ENCODE data around the gene SLC25A13. TPM values are rescaled to one million over a fixed set of nuclear protein-coding genes. Genes with fewer than 3 reads are reported as not detected.

Gene SLC25A13
- total RNA-seq, 1 experiment from 2014 or later: 102 TPM

DNA sequence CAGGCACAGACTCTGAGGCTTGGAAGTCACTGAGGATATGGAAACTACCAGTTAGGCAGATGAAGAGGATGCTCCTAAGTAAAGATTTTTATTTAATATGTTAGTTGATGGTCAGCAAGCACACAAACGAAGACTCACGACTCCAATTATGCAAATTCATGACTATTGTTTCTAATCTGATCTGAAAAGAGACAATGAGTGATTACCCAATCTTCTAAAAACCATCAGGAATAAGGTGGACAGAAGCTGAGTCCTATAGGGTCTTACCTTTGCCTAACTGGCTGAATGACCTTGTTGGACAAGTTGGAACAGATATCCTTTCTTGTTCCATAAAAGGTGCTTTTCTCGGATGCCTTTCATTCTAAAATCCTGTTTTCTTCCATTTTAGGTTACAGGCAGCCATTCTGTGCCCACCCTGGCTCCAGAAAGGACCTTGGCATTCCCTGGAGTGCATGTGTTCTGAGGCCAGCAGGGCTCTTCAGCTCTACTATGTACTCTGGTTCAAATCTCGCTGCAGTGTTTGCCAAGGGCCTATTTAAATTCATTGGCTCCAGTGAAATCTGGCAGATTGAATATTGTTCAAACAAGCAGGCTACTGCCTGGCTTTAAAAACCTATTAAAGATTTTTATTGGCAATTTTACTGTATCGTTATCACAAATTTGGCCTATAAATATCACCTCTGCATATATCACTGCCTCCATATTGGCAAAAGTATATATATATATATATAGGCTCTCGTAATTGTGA lies 77.5 kb downstream of the SLC25A13 start:
- ChIA-PET POLR2A (no interaction called here), CTCF (no interaction called here)
- Histone ChIP-seq H3K9me3 (no peaks in the 10 kb centered on the region), H3K4me1 (no peaks in the 10 kb centered on the region; the same call in 1 of the 2 replicates), H3K27me3 (replicated peaks; ENCODE audit: control insufficient read depth, insufficient read depth, low read length) (no peaks in the 10 kb centered on the region), H3K36me3 (ENCODE audit: control insufficient read depth, insufficient read depth, low read length) (no peaks in the 10 kb centered on the region), H3K4me3 (ENCODE audit: low read depth, low read length) (no peak overlapping the region)
- Mint-ChIP-seq H3K36me3 (ENCODE audit: insufficient read depth, unreplicated experiment) (peaks cover 6% of the 10 kb centered on the region), H3K4me1 (ENCODE audit: low read depth, unreplicated experiment) (no peaks in the 10 kb centered on the region), H3K4me3 (ENCODE audit: unreplicated experiment) (no peak overlapping the region), H3K27me3 (ENCODE audit: insufficient read depth, unreplicated experiment) (no peaks in the 10 kb centered on the region), H3K9me3 (ENCODE audit: unreplicated experiment) (no peaks in the 10 kb centered on the region), H3K27ac (ENCODE audit: unreplicated experiment) (no peak overlapping the region)
- no TSS peak for BruUV-seq (replicated peaks)
- no peak for DNase-seq
- TF ChIP-seq, protein P1, sequence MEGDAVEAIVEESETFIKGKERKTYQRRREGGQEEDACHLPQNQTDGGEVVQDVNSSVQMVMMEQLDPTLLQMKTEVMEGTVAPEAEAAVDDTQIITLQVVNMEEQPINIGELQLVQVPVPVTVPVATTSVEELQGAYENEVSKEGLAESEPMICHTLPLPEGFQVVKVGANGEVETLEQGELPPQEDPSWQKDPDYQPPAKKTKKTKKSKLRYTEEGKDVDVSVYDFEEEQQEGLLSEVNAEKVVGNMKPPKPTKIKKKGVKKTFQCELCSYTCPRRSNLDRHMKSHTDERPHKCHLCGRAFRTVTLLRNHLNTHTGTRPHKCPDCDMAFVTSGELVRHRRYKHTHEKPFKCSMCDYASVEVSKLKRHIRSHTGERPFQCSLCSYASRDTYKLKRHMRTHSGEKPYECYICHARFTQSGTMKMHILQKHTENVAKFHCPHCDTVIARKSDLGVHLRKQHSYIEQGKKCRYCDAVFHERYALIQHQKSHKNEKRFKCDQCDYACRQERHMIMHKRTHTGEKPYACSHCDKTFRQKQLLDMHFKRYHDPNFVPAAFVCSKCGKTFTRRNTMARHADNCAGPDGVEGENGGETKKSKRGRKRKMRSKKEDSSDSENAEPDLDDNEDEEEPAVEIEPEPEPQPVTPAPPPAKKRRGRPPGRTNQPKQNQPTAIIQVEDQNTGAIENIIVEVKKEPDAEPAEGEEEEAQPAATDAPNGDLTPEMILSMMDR (IDR thresholded peaks at IDR 0.05; ENCODE audit: insufficient read depth in 1 of 2, low read depth in 1 of 2, low read length in 1 of 2, severe bottlenecking in 1 of 2, unreplicated experiment in 1 of 2): no peak
- intact Hi-C loops (cut with micrococcal nuclease; ENCODE audit: unreplicated experiment): no loop called here

- intact Hi-C loops (cut with micrococcal nuclease; ENCODE audit: unreplicated experiment): no loop called here
- no TSS peak for BruUV-seq (replicated peaks)
- TF ChIP-seq, protein P1 (IDR thresholded peaks at IDR 0.05; ENCODE audit: insufficient read depth in 1 of 2, low read depth in 1 of 2, low read length in 1 of 2, severe bottlenecking in 1 of 2, unreplicated experiment in 1 of 2): no peak
- POLR2A ChIA-PET: no interaction called here
- peaks cover 6% of the 10 kb centered on the region for H3K36me3 Mint-ChIP-seq (ENCODE audit: insufficient read depth, unreplicated experiment)
- H3K27me3 Mint-ChIP-seq (ENCODE audit: insufficient read depth, unreplicated experiment): no peaks in the 10 kb centered on the region
- Histone ChIP-seq H3K4me3 (ENCODE audit: low read depth, low read length) (no peak overlapping the region), H3K4me1 (no peaks in the 10 kb centered on the region; the same call in 1 of the 2 replicates), H3K27me3 (replicated peaks; ENCODE audit: control insufficient read depth, insufficient read depth, low read length) (no peaks in the 10 kb centered on the region), H3K9me3 (no peaks in the 10 kb centered on the region), H3K36me3 (ENCODE audit: control insufficient read depth, insufficient read depth, low read length) (no peaks in the 10 kb centered on the region)
- no peaks in the 10 kb centered on the region for H3K4me1 Mint-ChIP-seq (ENCODE audit: low read depth, unreplicated experiment)
- no peaks in the 10 kb centered on the region for H3K9me3 Mint-ChIP-seq (ENCODE audit: unreplicated experiment)
- CTCF ChIA-PET: no interaction called here
- H3K27ac Mint-ChIP-seq (ENCODE audit: unreplicated experiment): no peak overlapping the region
- DNase-seq: no peak
- no peak overlapping the region for H3K4me3 Mint-ChIP-seq (ENCODE audit: unreplicated experiment)
Measured at GRCh38 chr7:96243241-96243640, 78.7 kb downstream of the SLC25A13 start.

- no peaks in the 10 kb centered on the region for H3K36me3 ChIP-seq (ENCODE audit: control insufficient read depth, insufficient read depth, low read length)
Measured at GRCh38 chr7:96241855-96242254, 80.0 kb downstream of the SLC25A13 start.

More at GRCh38 chr7:96241855-96242254, 80.0 kb downstream of the SLC25A13 start:
- Mint-ChIP-seq H3K4me1 (ENCODE audit: low read depth, unreplicated experiment) (no peaks in the 10 kb centered on the region), H3K4me3 (ENCODE audit: unreplicated experiment) (no peak overlapping the region), H3K27me3 (ENCODE audit: insufficient read depth, unreplicated experiment) (no peaks in the 10 kb centered on the region), H3K9me3 (ENCODE audit: unreplicated experiment) (no peaks in the 10 kb centered on the region), H3K27ac (ENCODE audit: unreplicated experiment) (no peak overlapping the region), H3K36me3 (ENCODE audit: insufficient read depth, unreplicated experiment) (peaks cover 13% of the 10 kb centered on the region)
- no peak for DNase-seq
- TF ChIP-seq, protein P1 (IDR thresholded peaks at IDR 0.05; ENCODE audit: insufficient read depth in 1 of 2, low read depth in 1 of 2, low read length in 1 of 2, severe bottlenecking in 1 of 2, unreplicated experiment in 1 of 2): no peak
- Histone ChIP-seq H3K27me3 (replicated peaks; ENCODE audit: control insufficient read depth, insufficient read depth, low read length) (no peaks in the 10 kb centered on the region), H3K9me3 (no peaks in the 10 kb centered on the region), H3K4me3 (ENCODE audit: low read depth, low read length) (no peak overlapping the region), H3K4me1 (no peaks in the 10 kb centered on the region; the same call in 1 of the 2 replicates)
- no TSS peak for BruUV-seq (replicated peaks)
- ChIA-PET CTCF (no interaction called here), POLR2A (no interaction called here)
- intact Hi-C loops (cut with micrococcal nuclease; ENCODE audit: unreplicated experiment): no loop called here

Measured in Caco-2 (cell line).